G401.6 (cell line): ENCODE measurements around the gene SLC35F1.

Source experiments
- FAIRE-seq: peaks from 2 replicates; lab custom pipeline; 2012; peaks lifted over from hg19 to GRCh38; lab: Jason Lieb, UNC

The SLC35F1 gene

GRCh38 chr6:118198746-118199145 is 291.7 kb downstream of the SLC35F1 start:
- no peak for FAIRE-seq

GRCh38 chr6:118200160-118200559 is 293.1 kb downstream of the SLC35F1 start:
- FAIRE-seq: no peak

- FAIRE-seq: no peak
Measured at GRCh38 chr6:118202517-118202916, 295.5 kb downstream of the SLC35F1 start.

GRCh38 chr6:118203545-118203944 is 296.5 kb downstream of the SLC35F1 start:
- FAIRE-seq: no peak

GRCh38 chr6:118206221-118206620 is 299.2 kb downstream of the SLC35F1 start:
- no peak for FAIRE-seq

- FAIRE-seq: no peak
Measured at GRCh38 chr6:118207947-118208346, 300.9 kb downstream of the SLC35F1 start.

GRCh38 chr6:118212451-118213173 is 305.5 kb downstream of the SLC35F1 start:
- no peak for FAIRE-seq

GRCh38 chr6:118215269-118215668 is 308.2 kb downstream of the SLC35F1 start:
- FAIRE-seq: no peak

GRCh38 chr6:118216751-118217150 is 309.7 kb downstream of the SLC35F1 start:
- FAIRE-seq: no peak

GRCh38 chr6:118218156-118218555 is 311.1 kb downstream of the SLC35F1 start:
- no peak for FAIRE-seq

- FAIRE-seq: no peak
Measured at GRCh38 chr6:118220429-118221128, 313.5 kb downstream of the SLC35F1 start.

- FAIRE-seq: no peak
Measured at GRCh38 chr6:118223316-118223715, 316.3 kb downstream of the SLC35F1 start.

- FAIRE-seq: no peak
Measured at GRCh38 chr6:118228886-118229285, 321.8 kb downstream of the SLC35F1 start.

- no peak for FAIRE-seq
Measured at GRCh38 chr6:118240878-118241528, 333.9 kb downstream of the SLC35F1 start.

GRCh38 chr6:118246406-118246805 is 339.3 kb downstream of the SLC35F1 start:
- FAIRE-seq: no peak

- no peak for FAIRE-seq
Measured at GRCh38 chr6:118248171-118248570, 341.1 kb downstream of the SLC35F1 start.

GRCh38 chr6:118249680-118250079 is 342.6 kb downstream of the SLC35F1 start:
- FAIRE-seq: no peak

GRCh38 chr6:118252474-118252873 is 345.4 kb downstream of the SLC35F1 start:
- FAIRE-seq: no peak

GRCh38 chr6:118253741-118254140 is 346.7 kb downstream of the SLC35F1 start:
- FAIRE-seq: no peak

GRCh38 chr6:118260833-118261232 is 353.8 kb downstream of the SLC35F1 start:
- no peak for FAIRE-seq

GRCh38 chr6:118263921-118264486 is 356.9 kb downstream of the SLC35F1 start:
- no peak for FAIRE-seq

- FAIRE-seq: no peak
Measured at GRCh38 chr6:118269659-118270058, 362.6 kb downstream of the SLC35F1 start.

GRCh38 chr6:118277631-118278030 is 370.6 kb downstream of the SLC35F1 start:
- FAIRE-seq: no peak
